Hepatocyte (in vitro differentiated cells): ENCODE data around the gene ATG14.

Experiments used
- EZH2 ChIP-seq: fragments of 200-600 bp; sonication (generic); IDR thresholded peaks from 2 replicates; pipeline ENCODE4 v1.6.1; 2016; ENCODE audit warnings: antibody characterized with exemption, mild to moderate bottlenecking, borderline replicate concordance
- EZH2phosphoT487 ChIP-seq: fragments of 200-600 bp; sonication (generic); IDR thresholded peaks from one replicate; pipeline ENCODE4 v1.6.1; 2018; ENCODE audit warnings: antibody characterized with exemption, mild to moderate bottlenecking, low read depth, moderate library complexity; ENCODE audit not compliant: unreplicated experiment, severe bottlenecking

GRCh38 chr14:55410876-55411275 is 754 bp downstream of the ATG14 start:
- TF ChIP-seq EZH2 (no peak), EZH2phosphoT487 (no peak)
